Sigmoid colon (tissue), 7 donors: ENCODE results near the gene TOX4. TPM values are rescaled to one million over a fixed set of nuclear protein-coding genes. Genes with fewer than 3 reads are reported as not detected.

Experiments used
- DNase-seq: peaks from one replicate; pipeline ENCODE4 v3.0.0-alpha.2; 2019
- H3K27ac ChIP-seq, 4 donors: fragments of 200-600 bp; sonication (generic); one replicate each; pipeline ENCODE4 v1.5.1; 2016 to 2019; ENCODE audit warnings: mild to moderate bottlenecking in 1 of 4
- H3K27me3 ChIP-seq, 3 donors: fragments of 200-600 bp; sonication (generic); one replicate each; pipeline ENCODE4 v1.5.1; 2019; ENCODE audit warnings: mild to moderate bottlenecking in 1 of 3
- H3K36me3 ChIP-seq, 4 donors: fragments of 200-600 bp; sonication (generic); one replicate each; pipeline ENCODE4 v1.5.1; 2016 to 2019
- H3K4me1 ChIP-seq, 4 donors: fragments of 200-600 bp; sonication (generic); one replicate each; pipeline ENCODE4 v1.5.1; 2017 to 2019
- H3K4me3 ChIP-seq, 4 donors: fragments of 200-600 bp; sonication (generic); one replicate each; pipeline ENCODE4 v1.5.1; 2017 to 2019; ENCODE audit warnings: mild to moderate bottlenecking in 2 of 4, moderate library complexity in 1 of 4
- H3K9me3 ChIP-seq, 4 donors: fragments of 200-600 bp in 3 of 4; sonication (generic) in 3 of 4; one replicate each; pipeline versions ENCODE4 v1.5.1 to v1.6.1; 2013 to 2019
- CTCF ChIP-seq, 4 experiments: fragments of 450-650 bp in 3 of 4; fragments of 200-600 bp in 1 of 4; IDR thresholded peaks; one replicate each; pipeline ENCODE4 v1.5.1; 2016 to 2019; ENCODE audit warnings: antibody characterized with exemption in 4 of 4, mild to moderate bottlenecking in 3 of 4, moderate library complexity in 2 of 4
- EP300 ChIP-seq, 4 donors: sonication (generic); formaldehyde crosslinking; IDR thresholded peaks; one replicate each; pipeline ENCODE4 v1.6.1; 2017; ENCODE audit warnings: antibody characterized with exemption in 4 of 4
- POLR2A ChIP-seq, 2 donors: fragments of 450-650 bp; IDR thresholded peaks; one replicate each; pipeline ENCODE4 v1.6.1; 2016; ENCODE audit warnings: antibody characterized with exemption in 2 of 2, mild to moderate bottlenecking in 2 of 2, moderate library complexity in 2 of 2
- POLR2AphosphoS5 ChIP-seq, 4 donors: sonication (generic); formaldehyde crosslinking; IDR thresholded peaks; one replicate each; pipeline ENCODE4 v1.6.1; 2017; ENCODE audit warnings: antibody characterized with exemption in 4 of 4
- WGBS, 2 donors: extraction: QIAGEN DNeasy Blood & Tissue Kit; methylation state at CpG; one replicate each; pipeline ENCODE4 v1.1.7; 2013; 5-methylcytosine and 5-hydroxymethylcytosine counted together
- intact Hi-C: fragments of 100-400 bp; cut with DNase I; formaldehyde crosslinking; loops from one replicate; pipeline ENCODE4 v1.15.1; 2023
- polyA plus RNA-seq, 3 donors: library from polyadenylated mRNA; stranded (reverse); fragments of 200-250 nt; gene quantifications; one replicate each; pipeline ENCODE4 v1.2.3, GENCODE V29; 2013
- total RNA-seq, 4 donors: library from RNA; depleted of rRNA; stranded (reverse); fragments of >200 nt; gene quantifications; one replicate each; pipeline ENCODE4 v1.1.0, GENCODE V29; 2016
- donor health status: healthy with polysubstance abuse.
- donor health status: Bipolar disorder and iron deficiency.
- donor health status: healthy.

Gene TOX4
- total and polyA plus RNA-seq, 7 donors, result 22.2 to 71.8 (median 40.0) TPM

GRCh38 chr14:21506557-21506956 lies 29.6 kb downstream of the TOX4 start:
- Histone ChIP-seq H3K27me3 (no peaks in the 10 kb centered on the region), H3K9me3 (no peaks in the 10 kb centered on the region), H3K27ac (no peak overlapping the region), H3K36me3 (peaks cover 0 to 30% (median 15%) of the 10 kb centered on the region in 4 donors), H3K4me1 (peaks cover 0 to 22% (median 19%) of the 10 kb centered on the region in 4 donors), H3K4me3 (no peak overlapping the region)
- intact Hi-C loops, result no loop called here
- WGBS, 2 donors, result 94 to 95% methylated on average over 2 of the region's 2 CpGs
- no peak for DNase-seq
- TF ChIP-seq POLR2A (IDR thresholded peaks at IDR 0.05) (no peak), POLR2AphosphoS5 (IDR thresholded peaks at IDR 0.05) (no peak), CTCF (IDR thresholded peaks at IDR 0.05) (no peak), EP300 (IDR thresholded peaks at IDR 0.05) (no peak)

- WGBS, 2 donors, result 74 to 80% methylated on average over 6 of the region's 6 CpGs
- no peak overlapping the region for H3K27ac ChIP-seq
- H3K4me3 ChIP-seq, result peak overlapping the region in 1 of 4 donors; percentile 72
- peaks cover 0 to 8% (median 0%) of the 10 kb centered on the region in 4 donors for H3K36me3 ChIP-seq
- no peak for TF ChIP-seq POLR2AphosphoS5 (IDR thresholded peaks at IDR 0.05)
- no peak for TF ChIP-seq CTCF (IDR thresholded peaks at IDR 0.05)
- TF ChIP-seq POLR2A (IDR thresholded peaks at IDR 0.05), result no peak
- no peak for TF ChIP-seq EP300 (IDR thresholded peaks at IDR 0.05)
- DNase-seq, result no peak
- H3K9me3 ChIP-seq, result no peaks in the 10 kb centered on the region
- H3K4me1 ChIP-seq, result peaks cover 0 to 24% (median 20%) of the 10 kb centered on the region in 4 donors
- H3K27me3 ChIP-seq, result no peaks in the 10 kb centered on the region
- intact Hi-C loops, result loop anchor here (2.0 to 5.0 kb wide), 4 partner anchors 17 to 51 kb away; partner anchors contain the start of genes RAB2B, SALL2 and TOX4
These were observed 32.6 kb downstream of the TOX4 start for GRCh38 chr14:21509432-21510143.

GRCh38 chr14:21510735-21511657 lies 34.0 kb downstream of the TOX4 start, which contains the start of gene METTL3:
Gene METTL3, minus strand, starts transcription at chr14:21511340. Its CDS starts 117 bp downstream, at chr14:21511223.
- peaks cover 0 to 24% (median 20%) of the 10 kb centered on the region in 4 donors for H3K4me1 ChIP-seq
- peak within 1 kb of the TSS; percentile 54 to 77 (median 72) for H3K4me3 ChIP-seq
- H3K27me3 ChIP-seq, result no peaks in the 10 kb centered on the region
- peaks cover 0 to 8% (median 0%) of the 10 kb centered on the region in 4 donors for H3K36me3 ChIP-seq
- WGBS, 2 donors, result 0% methylated on average over 53 of the region's 53 CpGs
- H3K27ac ChIP-seq, result peak within 1 kb of the TSS; percentile 81 to 85 (median 84)
- DNase-seq, result peak; percentile 99
- TF ChIP-seq POLR2AphosphoS5 (IDR thresholded peaks at IDR 0.05), result peak; percentile 45 to 79 (median 74)
- TF ChIP-seq CTCF (IDR thresholded peaks at IDR 0.05), result no peak
- intact Hi-C loops, result loop anchor here (2.0 to 5.0 kb wide), 4 partner anchors 16 to 52 kb away; partner anchors contain the start of genes RAB2B, SALL2 and TOX4
- no peaks in the 10 kb centered on the region for H3K9me3 ChIP-seq

- Histone ChIP-seq H3K27me3 (no peaks in the 10 kb centered on the region), H3K4me1 (peaks cover 0 to 18% (median 13%) of the 10 kb centered on the region in 4 donors), H3K4me3 (no peak overlapping the region), H3K27ac (no peak overlapping the region), H3K9me3 (no peaks in the 10 kb centered on the region), H3K36me3 (no peaks in the 10 kb centered on the region)
- DNase-seq, result no peak
- no peak for TF ChIP-seq EP300 (IDR thresholded peaks at IDR 0.05)
- no peak for TF ChIP-seq POLR2A (IDR thresholded peaks at IDR 0.05)
- no peak for TF ChIP-seq CTCF (IDR thresholded peaks at IDR 0.05)
- no peak for TF ChIP-seq POLR2AphosphoS5 (IDR thresholded peaks at IDR 0.05)
- intact Hi-C loops, result loop anchor here (5.0 kb wide), 2 partner anchors 37 to 43 kb away; partner anchors contain the start of genes RAB2B and TOX4
- WGBS, 2 donors, result 88 to 91% methylated on average over 1 of the region's 1 CpG
These were observed 37.3 kb downstream of the TOX4 start for GRCh38 chr14:21514341-21514740.
